ENCODE data around the gene ZNF134.

- TF ChIP-seq GATA2 (IDR thresholded peaks at IDR 0.05; ENCODE audit: insufficient read depth, insufficient read length, low read depth, low read length): no peak
- TF ChIP-seq FOS (IDR thresholded peaks at IDR 0.05; ENCODE audit: borderline replicate concordance, insufficient read depth, low read length): no peak
- no peak for TF ChIP-seq CTCF (IDR thresholded peaks at IDR 0.05; ENCODE audit: extremely low read depth in 1 of 2, insufficient read depth in 1 of 2, low read depth in 1 of 2, low read length in 2 of 2)
- no peak for TF ChIP-seq POLR2A (IDR thresholded peaks at IDR 0.05; ENCODE audit: low read depth, low read length)
- peak; percentile 54 for TF ChIP-seq MAX (IDR thresholded peaks at IDR 0.05; ENCODE audit: insufficient read depth, insufficient read length)
- no peak for TF ChIP-seq EZH2 (IDR thresholded peaks at IDR 0.05; ENCODE audit: borderline replicate concordance, low read depth, low read length, severe bottlenecking)
- no peak for TF ChIP-seq POLR2AphosphoS5 (IDR thresholded peaks at IDR 0.05; ENCODE audit: insufficient read depth, low read depth, low read length)
- TF ChIP-seq JUN (IDR thresholded peaks at IDR 0.05; ENCODE audit: borderline replicate concordance, insufficient read depth, insufficient read length, low read depth): no peak
- no peak for TF ChIP-seq MYC (IDR thresholded peaks at IDR 0.05; ENCODE audit: low read depth, low read length)
These were observed 30.3 kb upstream of the ZNF134 start, which contains the start of gene ZIK1 for GRCh38 chr19:57583521-57584416.
